Measurements from ENCODE around the gene MAGI2.

The MAGI2 gene

GRCh38 chr7:78112488-78112887 is 1341.0 kb downstream of the MAGI2 start:
- H3K36me3 ChIP-seq (ENCODE audit: control insufficient read depth, insufficient read depth, low read length), result no peaks in the 10 kb centered on the region
- no peaks in the 10 kb centered on the region for H3K27me3 ChIP-seq (ENCODE audit: control insufficient read depth, insufficient read depth, low read length)
- H3K4me3 ChIP-seq (ENCODE audit: low read length), result no peak overlapping the region
- H3K9ac ChIP-seq (ENCODE audit: low read length), result no peak overlapping the region
- no peaks in the 10 kb centered on the region for H3K4me1 ChIP-seq (ENCODE audit: control insufficient read depth, insufficient read depth, low read length)
- H3K27ac ChIP-seq (ENCODE audit: low read depth, low read length), result no peak overlapping the region

- Histone ChIP-seq H3K27me3 (ENCODE audit: control insufficient read depth, insufficient read depth, low read length) (no peaks in the 10 kb centered on the region), H3K4me1 (ENCODE audit: control insufficient read depth, insufficient read depth, low read length) (no peaks in the 10 kb centered on the region), H3K9ac (ENCODE audit: low read length) (no peak overlapping the region), H3K36me3 (ENCODE audit: control insufficient read depth, insufficient read depth, low read length) (no peaks in the 10 kb centered on the region), H3K27ac (ENCODE audit: low read depth, low read length) (no peak overlapping the region), H3K4me3 (ENCODE audit: low read length) (no peak overlapping the region)
Observed at GRCh38 chr7:78111386-78111785, 1342.1 kb downstream of the MAGI2 start.

- H3K4me3 ChIP-seq (ENCODE audit: low read length), result no peak overlapping the region
- H3K9ac ChIP-seq (ENCODE audit: low read length), result no peak overlapping the region
- H3K4me1 ChIP-seq (ENCODE audit: control insufficient read depth, insufficient read depth, low read length), result no peaks in the 10 kb centered on the region
- H3K36me3 ChIP-seq (ENCODE audit: control insufficient read depth, insufficient read depth, low read length), result no peaks in the 10 kb centered on the region
- no peaks in the 10 kb centered on the region for H3K27me3 ChIP-seq (ENCODE audit: control insufficient read depth, insufficient read depth, low read length)
- no peak overlapping the region for H3K27ac ChIP-seq (ENCODE audit: low read depth, low read length)
Observed at GRCh38 chr7:78103475-78103874, 1350.0 kb downstream of the MAGI2 start.

- Histone ChIP-seq H3K4me1 (ENCODE audit: control insufficient read depth, insufficient read depth, low read length) (no peaks in the 10 kb centered on the region), H3K36me3 (ENCODE audit: control insufficient read depth, insufficient read depth, low read length) (no peaks in the 10 kb centered on the region), H3K9ac (ENCODE audit: low read length) (no peak overlapping the region), H3K27me3 (ENCODE audit: control insufficient read depth, insufficient read depth, low read length) (no peaks in the 10 kb centered on the region), H3K4me3 (ENCODE audit: low read length) (no peak overlapping the region), H3K27ac (ENCODE audit: low read depth, low read length) (no peak overlapping the region)
Observed at GRCh38 chr7:78101076-78101475, 1352.4 kb downstream of the MAGI2 start.

GRCh38 chr7:78099715-78100394 is 1353.6 kb downstream of the MAGI2 start:
- H3K27me3 ChIP-seq (ENCODE audit: control insufficient read depth, insufficient read depth, low read length), result no peaks in the 10 kb centered on the region
- no peak overlapping the region for H3K4me3 ChIP-seq (ENCODE audit: low read length)
- no peaks in the 10 kb centered on the region for H3K4me1 ChIP-seq (ENCODE audit: control insufficient read depth, insufficient read depth, low read length)
- H3K27ac ChIP-seq (ENCODE audit: low read depth, low read length), result no peak overlapping the region
- no peak overlapping the region for H3K9ac ChIP-seq (ENCODE audit: low read length)
- H3K36me3 ChIP-seq (ENCODE audit: control insufficient read depth, insufficient read depth, low read length), result no peaks in the 10 kb centered on the region

- no peaks in the 10 kb centered on the region for H3K36me3 ChIP-seq (ENCODE audit: control insufficient read depth, insufficient read depth, low read length)
- H3K27ac ChIP-seq (ENCODE audit: low read depth, low read length), result no peak overlapping the region
- no peaks in the 10 kb centered on the region for H3K27me3 ChIP-seq (ENCODE audit: control insufficient read depth, insufficient read depth, low read length)
- no peak overlapping the region for H3K4me3 ChIP-seq (ENCODE audit: low read length)
- no peaks in the 10 kb centered on the region for H3K4me1 ChIP-seq (ENCODE audit: control insufficient read depth, insufficient read depth, low read length)
- no peak overlapping the region for H3K9ac ChIP-seq (ENCODE audit: low read length)
Observed at GRCh38 chr7:78095549-78095948, 1357.9 kb downstream of the MAGI2 start.

- no peak overlapping the region for H3K9ac ChIP-seq (ENCODE audit: low read length)
Observed at GRCh38 chr7:78092331-78092730, 1361.1 kb downstream of the MAGI2 start.

GRCh38 chr7:78090616-78091015 is 1362.9 kb downstream of the MAGI2 start:
- no peak overlapping the region for H3K27ac ChIP-seq (ENCODE audit: low read depth, low read length)
- no peak overlapping the region for H3K9ac ChIP-seq (ENCODE audit: low read length)
- no peaks in the 10 kb centered on the region for H3K36me3 ChIP-seq (ENCODE audit: control insufficient read depth, insufficient read depth, low read length)
- no peaks in the 10 kb centered on the region for H3K27me3 ChIP-seq (ENCODE audit: control insufficient read depth, insufficient read depth, low read length)
- H3K4me3 ChIP-seq (ENCODE audit: low read length), result no peak overlapping the region
- H3K4me1 ChIP-seq (ENCODE audit: control insufficient read depth, insufficient read depth, low read length), result no peaks in the 10 kb centered on the region

More at GRCh38 chr7:78092331-78092730, 1361.1 kb downstream of the MAGI2 start:
- Histone ChIP-seq H3K27me3 (ENCODE audit: control insufficient read depth, insufficient read depth, low read length) (no peaks in the 10 kb centered on the region), H3K27ac (ENCODE audit: low read depth, low read length) (no peak overlapping the region), H3K4me1 (ENCODE audit: control insufficient read depth, insufficient read depth, low read length) (no peaks in the 10 kb centered on the region), H3K36me3 (ENCODE audit: control insufficient read depth, insufficient read depth, low read length) (no peaks in the 10 kb centered on the region), H3K4me3 (ENCODE audit: low read length) (no peak overlapping the region)

- Histone ChIP-seq H3K4me1 (ENCODE audit: control insufficient read depth, insufficient read depth, low read length) (no peaks in the 10 kb centered on the region), H3K36me3 (ENCODE audit: control insufficient read depth, insufficient read depth, low read length) (no peaks in the 10 kb centered on the region), H3K27ac (ENCODE audit: low read depth, low read length) (no peak overlapping the region), H3K4me3 (ENCODE audit: low read length) (no peak overlapping the region), H3K9ac (ENCODE audit: low read length) (no peak overlapping the region), H3K27me3 (ENCODE audit: control insufficient read depth, insufficient read depth, low read length) (no peaks in the 10 kb centered on the region)
Observed at GRCh38 chr7:78083476-78084120, 1369.9 kb downstream of the MAGI2 start.

GRCh38 chr7:78082556-78082955 is 1370.9 kb downstream of the MAGI2 start:
- no peaks in the 10 kb centered on the region for H3K27me3 ChIP-seq (ENCODE audit: control insufficient read depth, insufficient read depth, low read length)
- H3K36me3 ChIP-seq (ENCODE audit: control insufficient read depth, insufficient read depth, low read length), result no peaks in the 10 kb centered on the region
- H3K9ac ChIP-seq (ENCODE audit: low read length), result no peak overlapping the region
- H3K4me1 ChIP-seq (ENCODE audit: control insufficient read depth, insufficient read depth, low read length), result no peaks in the 10 kb centered on the region
- no peak overlapping the region for H3K27ac ChIP-seq (ENCODE audit: low read depth, low read length)
- no peak overlapping the region for H3K4me3 ChIP-seq (ENCODE audit: low read length)

- Histone ChIP-seq H3K36me3 (ENCODE audit: control insufficient read depth, insufficient read depth, low read length) (no peaks in the 10 kb centered on the region), H3K27me3 (ENCODE audit: control insufficient read depth, insufficient read depth, low read length) (no peaks in the 10 kb centered on the region), H3K4me3 (ENCODE audit: low read length) (no peak overlapping the region), H3K27ac (ENCODE audit: low read depth, low read length) (no peak overlapping the region), H3K9ac (ENCODE audit: low read length) (no peak overlapping the region), H3K4me1 (ENCODE audit: control insufficient read depth, insufficient read depth, low read length) (no peaks in the 10 kb centered on the region)
Observed at GRCh38 chr7:78081888-78082287, 1371.6 kb downstream of the MAGI2 start.

- no peaks in the 10 kb centered on the region for H3K36me3 ChIP-seq (ENCODE audit: control insufficient read depth, insufficient read depth, low read length)
- H3K4me1 ChIP-seq (ENCODE audit: control insufficient read depth, insufficient read depth, low read length), result no peaks in the 10 kb centered on the region
- H3K27me3 ChIP-seq (ENCODE audit: control insufficient read depth, insufficient read depth, low read length), result no peaks in the 10 kb centered on the region
- no peak overlapping the region for H3K4me3 ChIP-seq (ENCODE audit: low read length)
- H3K9ac ChIP-seq (ENCODE audit: low read length), result no peak overlapping the region
- no peak overlapping the region for H3K27ac ChIP-seq (ENCODE audit: low read depth, low read length)
Observed at GRCh38 chr7:78081344-78081743, 1372.1 kb downstream of the MAGI2 start.

- H3K9ac ChIP-seq (ENCODE audit: low read length), result no peak overlapping the region
- H3K27ac ChIP-seq (ENCODE audit: low read depth, low read length), result no peak overlapping the region
- no peaks in the 10 kb centered on the region for H3K4me1 ChIP-seq (ENCODE audit: control insufficient read depth, insufficient read depth, low read length)
- H3K4me3 ChIP-seq (ENCODE audit: low read length), result no peak overlapping the region
- no peaks in the 10 kb centered on the region for H3K27me3 ChIP-seq (ENCODE audit: control insufficient read depth, insufficient read depth, low read length)
- no peaks in the 10 kb centered on the region for H3K36me3 ChIP-seq (ENCODE audit: control insufficient read depth, insufficient read depth, low read length)
Observed at GRCh38 chr7:78080811-78081210, 1372.7 kb downstream of the MAGI2 start.

Data from rectal smooth muscle tissue (tissue), 1 donor.